GM12873 (cell line): ENCODE data around the gene FNDC5.

Experiments
- TF ChIP-seq, protein P1 (sequence below): IDR thresholded peaks from 2 replicates; pipeline ENCODE4 v1.5.1; 2012; ENCODE audit warnings: low read depth, mild to moderate bottlenecking, moderate library complexity, low read length, control low read depth; ENCODE audit not compliant: insufficient read depth; ENCODE audit errors: missing control alignments

The FNDC5 gene

GRCh38 chr1:32878637-32879041, 7.9 kb upstream of the FNDC5 start:
- TF ChIP-seq, protein P1, sequence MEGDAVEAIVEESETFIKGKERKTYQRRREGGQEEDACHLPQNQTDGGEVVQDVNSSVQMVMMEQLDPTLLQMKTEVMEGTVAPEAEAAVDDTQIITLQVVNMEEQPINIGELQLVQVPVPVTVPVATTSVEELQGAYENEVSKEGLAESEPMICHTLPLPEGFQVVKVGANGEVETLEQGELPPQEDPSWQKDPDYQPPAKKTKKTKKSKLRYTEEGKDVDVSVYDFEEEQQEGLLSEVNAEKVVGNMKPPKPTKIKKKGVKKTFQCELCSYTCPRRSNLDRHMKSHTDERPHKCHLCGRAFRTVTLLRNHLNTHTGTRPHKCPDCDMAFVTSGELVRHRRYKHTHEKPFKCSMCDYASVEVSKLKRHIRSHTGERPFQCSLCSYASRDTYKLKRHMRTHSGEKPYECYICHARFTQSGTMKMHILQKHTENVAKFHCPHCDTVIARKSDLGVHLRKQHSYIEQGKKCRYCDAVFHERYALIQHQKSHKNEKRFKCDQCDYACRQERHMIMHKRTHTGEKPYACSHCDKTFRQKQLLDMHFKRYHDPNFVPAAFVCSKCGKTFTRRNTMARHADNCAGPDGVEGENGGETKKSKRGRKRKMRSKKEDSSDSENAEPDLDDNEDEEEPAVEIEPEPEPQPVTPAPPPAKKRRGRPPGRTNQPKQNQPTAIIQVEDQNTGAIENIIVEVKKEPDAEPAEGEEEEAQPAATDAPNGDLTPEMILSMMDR: no peak

GRCh38 chr1:32878183-32878582, 7.5 kb upstream of the FNDC5 start:
- TF ChIP-seq, protein P1: no peak

- TF ChIP-seq, protein P1: no peak
Observed at GRCh38 chr1:32877211-32878110, 6.7 kb upstream of the FNDC5 start.

GRCh38 chr1:32876341-32877210, 5.9 kb upstream of the FNDC5 start:
- TF ChIP-seq, protein P1: peak; percentile 99

DNA sequence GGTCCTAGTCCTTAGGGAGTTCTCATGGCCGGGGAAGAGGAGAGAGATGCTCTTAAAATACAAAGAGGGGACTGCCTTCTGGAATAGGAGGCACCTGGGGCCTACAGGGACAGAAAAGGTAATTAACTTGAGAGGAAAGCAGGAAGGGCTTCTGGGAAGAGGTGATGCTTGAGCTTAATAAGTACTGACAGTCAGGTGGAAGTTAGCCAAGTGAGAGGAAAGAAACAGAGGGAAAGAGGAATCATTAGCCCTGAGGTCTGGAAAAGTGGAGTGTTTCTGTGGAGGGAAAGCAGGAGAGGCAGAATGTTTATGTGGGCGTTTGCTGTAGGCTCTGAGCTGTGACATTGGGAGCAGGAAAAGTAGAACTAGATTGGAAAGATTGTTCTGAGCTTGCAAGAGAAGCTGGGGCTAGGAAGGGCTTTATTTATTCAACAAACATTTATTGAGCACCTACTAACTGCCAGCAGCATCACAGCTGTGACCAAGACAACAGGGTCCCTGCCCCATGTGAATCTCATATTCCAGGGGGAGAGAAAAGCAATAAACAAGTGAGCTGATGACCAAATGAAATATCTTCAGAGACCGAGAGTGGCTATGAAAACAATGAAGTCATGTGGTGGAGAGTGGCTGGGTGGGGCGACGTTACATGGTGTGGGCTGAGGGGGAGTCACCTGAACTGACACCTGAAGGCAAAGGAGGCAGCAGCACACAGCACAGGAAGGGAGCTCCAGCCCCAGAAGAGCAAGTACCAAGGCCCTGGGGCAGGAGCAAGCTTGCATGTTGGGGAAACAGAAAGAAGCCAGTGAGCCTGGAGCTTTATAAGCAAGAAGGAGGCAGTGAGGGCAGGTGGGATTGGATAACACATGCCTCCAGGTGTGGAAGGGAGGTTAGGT, 4.4 kb upstream of the FNDC5 start:
- TF ChIP-seq, protein P1: no peak

DNA sequence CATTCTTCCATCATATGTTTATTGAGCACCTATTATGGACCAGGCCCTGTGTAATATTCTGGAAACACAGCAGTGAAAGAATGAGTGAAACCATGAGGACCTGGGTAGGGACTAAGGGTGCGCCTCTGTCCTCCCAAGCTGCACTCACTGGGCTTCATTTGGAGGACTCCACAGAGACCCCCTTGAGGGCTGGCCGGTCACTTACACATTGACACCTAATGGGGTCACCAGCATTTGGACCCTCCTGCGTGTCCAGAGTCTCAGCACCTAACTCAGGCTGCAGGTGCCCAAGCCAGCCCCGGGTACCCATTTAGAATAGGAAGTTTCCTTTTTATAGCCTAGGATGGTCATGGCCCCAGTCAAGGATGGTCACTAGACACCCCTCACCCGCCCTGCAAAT, 2.8 kb upstream of the FNDC5 start:
- TF ChIP-seq, protein P1: no peak

- TF ChIP-seq, protein P1: no peak
Observed at GRCh38 chr1:32872192-32872460, 1.4 kb upstream of the FNDC5 start.
